ENCODE results near the gene MARS1. TPM values are rescaled to one million over a fixed set of nuclear protein-coding genes. Genes with fewer than 3 reads are reported as not detected.

Gene MARS1
- total and polyA plus RNA-seq, 8 donors, result 35.1 to 1,821 (median 61.7) TPM

DNA sequence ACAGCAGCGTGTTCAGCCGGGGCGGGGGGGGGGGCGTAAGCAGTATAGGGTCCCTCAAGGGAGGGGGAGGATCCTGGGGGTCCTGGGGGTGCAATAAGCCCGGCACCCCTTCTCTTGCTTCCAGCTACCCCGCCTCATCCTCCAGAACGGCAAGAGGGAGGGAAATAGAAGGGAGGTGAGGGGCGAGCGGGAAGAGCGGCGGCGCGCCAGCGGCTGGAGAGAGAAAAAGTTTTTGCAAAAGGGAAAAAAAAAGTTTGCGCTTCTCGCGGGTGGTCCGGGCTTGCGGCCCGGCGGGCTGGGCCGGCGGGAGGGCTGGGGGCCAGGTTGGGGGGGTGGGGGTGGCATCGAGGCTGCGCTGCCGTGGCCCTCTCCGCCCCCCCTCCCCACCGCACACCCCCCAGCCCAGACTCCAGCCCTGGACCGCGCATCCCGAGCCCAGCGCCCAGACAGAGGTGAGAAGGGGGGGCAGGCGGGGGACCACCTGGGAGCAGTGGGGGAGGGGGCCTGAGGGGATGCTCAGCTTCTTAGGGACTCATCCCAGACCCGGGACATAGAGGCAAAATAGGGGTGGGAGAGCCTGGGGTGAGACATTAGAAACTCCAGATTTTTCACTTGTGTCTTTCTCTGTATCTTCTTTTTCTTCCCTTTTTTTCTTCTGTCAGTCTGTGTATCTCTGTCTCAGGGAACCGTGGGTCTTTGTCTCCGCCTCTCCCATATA is 28.0 kb upstream of the MARS1 start, which contains the start of gene GLI1:
GLI1 (plus strand) TSS at position 36 of the 718 bp plus-strand sequence. CDS start 3,907 bp downstream, outside the sequence.
- no peaks in the 10 kb centered on the region for H3K9me3 ChIP-seq
- 1 to 2% (median 1%) methylated on average over 21 to 36 of the region's 36 CpGs for WGBS, 5 donors
- H3K36me3 ChIP-seq, result no peaks in the 10 kb centered on the region
- H3K27me3 ChIP-seq, result peaks cover 0 to 42% (median 13%) of the 10 kb centered on the region in 3 donors
- H3K27ac ChIP-seq, result peak within 1 kb of the TSS; percentile 51 to 81 (median 79)
- peak in 1 of 2 donors; percentile 59 for DNase-seq
- peak within 1 kb of the TSS; percentile 55 to 69 (median 61) for H3K4me3 ChIP-seq
- TF ChIP-seq, protein P1, sequence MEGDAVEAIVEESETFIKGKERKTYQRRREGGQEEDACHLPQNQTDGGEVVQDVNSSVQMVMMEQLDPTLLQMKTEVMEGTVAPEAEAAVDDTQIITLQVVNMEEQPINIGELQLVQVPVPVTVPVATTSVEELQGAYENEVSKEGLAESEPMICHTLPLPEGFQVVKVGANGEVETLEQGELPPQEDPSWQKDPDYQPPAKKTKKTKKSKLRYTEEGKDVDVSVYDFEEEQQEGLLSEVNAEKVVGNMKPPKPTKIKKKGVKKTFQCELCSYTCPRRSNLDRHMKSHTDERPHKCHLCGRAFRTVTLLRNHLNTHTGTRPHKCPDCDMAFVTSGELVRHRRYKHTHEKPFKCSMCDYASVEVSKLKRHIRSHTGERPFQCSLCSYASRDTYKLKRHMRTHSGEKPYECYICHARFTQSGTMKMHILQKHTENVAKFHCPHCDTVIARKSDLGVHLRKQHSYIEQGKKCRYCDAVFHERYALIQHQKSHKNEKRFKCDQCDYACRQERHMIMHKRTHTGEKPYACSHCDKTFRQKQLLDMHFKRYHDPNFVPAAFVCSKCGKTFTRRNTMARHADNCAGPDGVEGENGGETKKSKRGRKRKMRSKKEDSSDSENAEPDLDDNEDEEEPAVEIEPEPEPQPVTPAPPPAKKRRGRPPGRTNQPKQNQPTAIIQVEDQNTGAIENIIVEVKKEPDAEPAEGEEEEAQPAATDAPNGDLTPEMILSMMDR (IDR thresholded peaks at IDR 0.05), result no peak
- TF ChIP-seq POLR2A (IDR thresholded peaks at IDR 0.05) (no peak), EP300 (IDR thresholded peaks at IDR 0.05) (no peak), POLR2AphosphoS5 (IDR thresholded peaks at IDR 0.05) (no peak)
- intact Hi-C loops (cut with DNase I; ENCODE audit: low total_unique reads), result no loop called here
- H3K4me1 ChIP-seq, result peaks cover 30 to 53% (median 43%) of the 10 kb centered on the region in 4 donors

DNA sequence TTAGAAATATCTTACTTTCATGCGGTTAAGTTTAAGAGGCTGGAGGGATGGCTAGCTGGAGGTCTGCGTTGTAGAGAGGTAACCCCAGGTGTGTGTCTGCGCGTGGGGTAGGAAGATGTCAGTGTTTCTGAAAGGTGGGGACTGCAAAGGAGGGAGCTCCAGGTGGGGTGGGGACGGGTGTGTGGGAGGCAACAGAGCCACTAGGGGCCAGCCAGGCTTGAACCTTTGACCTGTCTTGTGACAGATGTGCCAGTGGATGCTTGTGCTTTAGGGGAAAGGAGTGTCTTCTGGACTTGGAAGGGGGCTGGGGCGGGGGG is 27.4 kb upstream of the MARS1 start:
- peaks cover 30 to 53% (median 43%) of the 10 kb centered on the region in 4 donors for H3K4me1 ChIP-seq
- H3K27me3 ChIP-seq, result peaks cover 0 to 41% (median 13%) of the 10 kb centered on the region in 3 donors
- no peaks in the 10 kb centered on the region for H3K36me3 ChIP-seq
- TF ChIP-seq, protein P1 (IDR thresholded peaks at IDR 0.05), result no peak
- TF ChIP-seq EP300 (IDR thresholded peaks at IDR 0.05) (no peak), POLR2A (IDR thresholded peaks at IDR 0.05) (no peak), POLR2AphosphoS5 (IDR thresholded peaks at IDR 0.05) (no peak)
- H3K4me3 ChIP-seq, result peak overlapping the region; percentile 55 to 69 (median 61)
- H3K27ac ChIP-seq, result peak overlapping the region in 4 of 5 donors; percentile 20 to 81 (median 79)
- H3K9me3 ChIP-seq, result no peaks in the 10 kb centered on the region
- no peak for DNase-seq
- intact Hi-C loops (cut with DNase I; ENCODE audit: low total_unique reads), result no loop called here
- 1 to 6% (median 2%) methylated on average over 5 to 6 of the region's 6 CpGs for WGBS, 5 donors

DNA sequence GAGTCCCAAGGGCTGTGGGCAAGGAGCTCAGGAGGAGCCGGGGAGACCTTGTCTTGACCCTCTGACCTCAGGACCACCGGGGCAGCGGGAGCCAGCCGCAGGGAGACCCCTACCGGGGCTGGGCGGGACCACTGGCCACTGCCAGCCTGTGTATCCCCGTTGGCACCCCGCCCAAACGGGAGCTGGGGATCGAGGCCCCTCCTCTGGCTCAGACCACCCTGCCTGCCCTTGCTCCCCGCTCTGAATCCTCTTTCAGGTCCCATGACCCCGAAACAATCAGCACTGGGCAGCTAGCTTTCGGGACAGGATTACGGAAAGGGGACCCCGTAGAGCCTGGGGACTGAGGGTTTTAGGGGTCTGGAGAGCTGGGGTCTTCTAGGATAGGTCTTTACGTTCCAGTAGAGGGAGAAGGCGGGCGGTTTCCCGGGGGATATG is 27.0 kb upstream of the MARS1 start:
- peak in 1 of 2 donors; percentile 63 for DNase-seq
- Histone ChIP-seq H3K27ac (peak overlapping the region; percentile 20 to 81 (median 79)), H3K4me1 (peaks cover 30 to 49% (median 42%) of the 10 kb centered on the region in 4 donors), H3K4me3 (peak overlapping the region; percentile 55 to 69 (median 61)), H3K9me3 (no peaks in the 10 kb centered on the region), H3K27me3 (peaks cover 0 to 36% (median 13%) of the 10 kb centered on the region in 3 donors), H3K36me3 (no peaks in the 10 kb centered on the region)
- TF ChIP-seq POLR2A (IDR thresholded peaks at IDR 0.05), result no peak
- TF ChIP-seq, protein P1 (IDR thresholded peaks at IDR 0.05), result no peak
- TF ChIP-seq EP300 (IDR thresholded peaks at IDR 0.05), result no peak
- TF ChIP-seq POLR2AphosphoS5 (IDR thresholded peaks at IDR 0.05), result no peak
- WGBS, 5 donors, result 1 to 4% (median 2%) methylated on average over 13 to 19 of the region's 19 CpGs
- intact Hi-C loops (cut with DNase I; ENCODE audit: low total_unique reads), result no loop called here

DNA sequence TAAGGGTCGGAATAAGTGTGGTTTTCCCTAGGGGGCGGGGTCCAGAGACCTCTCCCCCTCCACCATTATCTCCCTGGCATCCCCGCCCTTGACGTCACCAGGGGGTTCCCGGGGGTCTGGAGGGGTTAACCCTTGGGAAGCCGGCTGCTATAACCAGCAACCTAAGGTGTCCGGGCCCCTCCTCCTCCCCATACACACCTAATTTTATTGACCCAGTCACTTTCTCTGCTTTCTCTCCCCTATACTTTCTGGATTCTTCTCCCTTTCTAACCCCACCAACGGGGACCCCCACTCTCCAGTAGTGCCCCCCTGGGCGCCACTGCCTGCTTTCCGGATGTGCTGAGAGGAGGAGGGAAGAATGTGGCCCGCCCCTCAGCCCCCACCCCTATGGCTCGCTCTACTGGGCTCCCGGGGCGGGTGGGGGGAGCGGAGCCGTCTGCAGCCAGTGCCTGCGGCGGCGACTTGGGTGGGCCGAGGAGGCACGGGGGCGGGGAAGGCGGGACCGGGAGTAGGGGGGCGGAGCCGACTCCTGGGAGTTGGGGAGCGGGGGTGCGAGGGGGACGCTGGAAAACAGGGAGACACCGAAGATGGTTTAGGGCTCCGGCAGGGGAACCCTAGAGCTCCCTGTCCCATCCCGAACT is 26.5 kb upstream of the MARS1 start:
- Histone ChIP-seq H3K27ac (peak overlapping the region; percentile 48 to 81 (median 79)), H3K4me3 (peak overlapping the region; percentile 55 to 69 (median 61)), H3K27me3 (peaks cover 0 to 31% (median 13%) of the 10 kb centered on the region in 3 donors), H3K9me3 (no peaks in the 10 kb centered on the region), H3K4me1 (peaks cover 30 to 44% (median 40%) of the 10 kb centered on the region in 4 donors), H3K36me3 (no peaks in the 10 kb centered on the region)
- intact Hi-C loops (cut with DNase I; ENCODE audit: low total_unique reads), result no loop called here
- WGBS, 5 donors, result 0 to 1% (median 0%) methylated on average over 17 to 32 of the region's 32 CpGs
- peak; percentile 46 to 92 for DNase-seq
- no peak for TF ChIP-seq POLR2AphosphoS5 (IDR thresholded peaks at IDR 0.05)
- no peak for TF ChIP-seq EP300 (IDR thresholded peaks at IDR 0.05)
- TF ChIP-seq, protein P1 (IDR thresholded peaks at IDR 0.05), result no peak
- TF ChIP-seq POLR2A (IDR thresholded peaks at IDR 0.05), result no peak

Measured in stomach (tissue), 9 donors.